ENCODE results near the gene ANKRD31. TPM values are rescaled to one million over a fixed set of nuclear protein-coding genes. Genes with fewer than 3 reads are reported as not detected.
"Not testable (repeated sequence)": the region's sequence is repeated elsewhere in the genome, so short reads cannot be mapped to it uniquely, and the experiment has no call there.

Gene ANKRD31
- total and polyA plus RNA-seq, 7 experiments from 2014 or later, result 0.22 to 1.6 (median 0.59) TPM

DNA sequence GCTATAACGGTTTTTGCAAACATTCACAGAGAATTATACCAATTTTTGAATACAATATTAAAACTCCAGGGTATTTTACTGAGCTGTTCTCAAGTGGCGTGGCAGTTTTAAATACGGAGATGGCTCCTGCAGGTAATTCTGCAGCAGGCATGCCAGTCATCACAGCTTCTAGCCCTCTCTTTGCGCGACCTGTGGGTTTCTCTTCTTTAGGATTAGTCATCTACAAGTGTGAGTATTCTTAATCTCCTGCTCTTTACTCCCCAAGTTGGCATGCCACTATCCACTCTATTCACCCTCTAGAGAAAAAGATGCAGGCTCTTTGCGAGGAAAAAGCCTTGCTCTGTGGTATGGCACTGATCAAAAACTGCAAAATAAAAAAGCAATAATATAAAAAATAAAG lies 43.9 kb downstream of the ANKRD31 start:
- Histone ChIP-seq H3K9me3 (ENCODE audit: control insufficient read depth in 2 of 3, low read length in 3 of 3) (no peaks in the 10 kb centered on the region), H3K4me3 (ENCODE audit: low read length) (no peak overlapping the region), H3K27me3 (ENCODE audit: control insufficient read depth in 2 of 2, insufficient read depth in 2 of 2, low read length in 2 of 2) (no peaks in the 10 kb centered on the region), H3K36me3 (ENCODE audit: control insufficient read depth in 2 of 3, insufficient read depth in 3 of 3, low read length in 3 of 3) (no peaks in the 10 kb centered on the region), H3K4me1 (ENCODE audit: control insufficient read depth in 2 of 2, insufficient read depth in 2 of 2, low read length in 2 of 2) (no peaks in the 10 kb centered on the region), H3K27ac (ENCODE audit: low read depth, low read length) (no peak overlapping the region)
- Mint-ChIP-seq H3K4me3 (no peak overlapping the region), H3K9me3 (no peaks in the 10 kb centered on the region), H3K27ac (no peak overlapping the region), H3K27me3 (no peaks in the 10 kb centered on the region), H3K4me1 (peaks cover 0 to 2% (median 0%) of the 10 kb centered on the region in 7 donors), H3K36me3 (peaks cover 0 to 4% (median 0%) of the 10 kb centered on the region in 5 donors)
- DNase-seq (no peak), ATAC-seq (no peak)
- ChIA-PET POLR2A (no interaction called here), CTCF (no interaction called here)
- intact Hi-C loops (cut with micrococcal nuclease), result no loop called here

DNA sequence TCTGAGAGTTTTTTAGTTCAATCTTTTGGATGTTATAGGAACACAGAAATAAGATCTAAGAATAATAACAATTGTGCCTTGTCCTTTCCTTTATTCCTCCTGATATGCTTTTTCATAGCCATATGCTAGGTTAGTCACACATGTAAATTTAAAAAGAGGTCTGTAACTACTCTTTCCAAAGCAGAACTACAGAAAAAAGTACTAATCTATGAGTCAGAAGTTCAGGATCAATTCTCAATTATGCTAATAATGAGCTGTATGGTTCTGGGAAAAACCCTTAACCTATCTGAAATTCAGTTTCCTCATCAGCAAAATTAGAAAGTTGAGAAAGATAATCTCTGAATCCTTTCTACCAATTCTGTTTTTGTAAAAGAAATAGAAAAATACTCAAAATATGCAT lies 44.4 kb downstream of the ANKRD31 start:
- DNase-seq (no peak), ATAC-seq (no peak)
- Histone ChIP-seq H3K9me3 (ENCODE audit: control insufficient read depth in 2 of 3, low read length in 3 of 3) (no peaks in the 10 kb centered on the region), H3K36me3 (ENCODE audit: control insufficient read depth in 2 of 3, insufficient read depth in 3 of 3, low read length in 3 of 3) (no peaks in the 10 kb centered on the region), H3K27ac (ENCODE audit: low read depth, low read length) (no peak overlapping the region), H3K4me3 (ENCODE audit: low read length) (no peak overlapping the region), H3K4me1 (ENCODE audit: control insufficient read depth in 2 of 2, insufficient read depth in 2 of 2, low read length in 2 of 2) (no peaks in the 10 kb centered on the region), H3K27me3 (ENCODE audit: control insufficient read depth in 2 of 2, insufficient read depth in 2 of 2, low read length in 2 of 2) (no peaks in the 10 kb centered on the region)
- CTCF ChIA-PET, result no interaction called here
- H3K27ac Mint-ChIP-seq, result no peak overlapping the region
- peaks cover 0 to 2% (median 0%) of the 10 kb centered on the region in 7 donors for H3K4me1 Mint-ChIP-seq
- no peaks in the 10 kb centered on the region for H3K27me3 Mint-ChIP-seq
- no peak overlapping the region for H3K4me3 Mint-ChIP-seq
- no peaks in the 10 kb centered on the region for H3K9me3 Mint-ChIP-seq
- intact Hi-C loops (cut with micrococcal nuclease), result no loop called here
- peaks cover 0 to 4% (median 0%) of the 10 kb centered on the region in 5 donors for H3K36me3 Mint-ChIP-seq
- POLR2A ChIA-PET, result no interaction called here

DNA sequence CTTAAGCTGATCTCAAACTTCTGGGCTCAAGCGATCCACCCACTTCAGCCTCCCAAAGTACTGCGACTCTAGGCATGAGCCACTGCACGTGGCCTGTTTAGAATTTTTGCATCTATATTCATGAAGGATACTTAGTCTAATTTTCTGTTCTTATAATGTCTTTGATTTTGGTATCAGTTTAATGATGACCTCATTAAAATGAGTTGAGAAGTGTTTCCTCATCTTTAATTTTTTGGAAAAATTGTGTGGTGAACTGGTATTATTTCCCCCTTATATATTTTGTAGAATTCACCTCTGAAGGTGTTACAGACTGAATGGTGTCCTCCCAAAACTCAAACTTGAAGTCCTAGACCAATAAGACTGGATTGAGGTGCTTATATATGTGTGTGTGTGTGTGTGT lies 46.5 kb downstream of the ANKRD31 start:
- no peaks in the 10 kb centered on the region for H3K36me3 ChIP-seq (ENCODE audit: control insufficient read depth in 2 of 3, insufficient read depth in 3 of 3, low read length in 3 of 3)
- H3K4me1 ChIP-seq (ENCODE audit: control insufficient read depth in 2 of 2, insufficient read depth in 2 of 2, low read length in 2 of 2), result no peaks in the 10 kb centered on the region
- no peaks in the 10 kb centered on the region for H3K9me3 Mint-ChIP-seq
- H3K27ac ChIP-seq (ENCODE audit: low read depth, low read length), result no peak overlapping the region
- no peaks in the 10 kb centered on the region for H3K27me3 Mint-ChIP-seq
- CTCF ChIA-PET, result no interaction called here
- H3K36me3 Mint-ChIP-seq, result no peaks in the 10 kb centered on the region
- peaks cover 0 to 2% (median 0%) of the 10 kb centered on the region in 7 donors for H3K4me1 Mint-ChIP-seq
- no peaks in the 10 kb centered on the region for H3K9me3 ChIP-seq (ENCODE audit: control insufficient read depth in 2 of 3, low read length in 3 of 3)
- no peak overlapping the region for H3K27ac Mint-ChIP-seq
- no peaks in the 10 kb centered on the region for H3K27me3 ChIP-seq (ENCODE audit: control insufficient read depth in 2 of 2, insufficient read depth in 2 of 2, low read length in 2 of 2)
- H3K4me3 ChIP-seq (ENCODE audit: low read length), result no peak overlapping the region
- POLR2A ChIA-PET, result interaction anchor here (1.1 kb wide), 1 partner anchor 10 kb away, joined by 3 read pairs; no protein-coding TSS in a partner anchor
- intact Hi-C loops (cut with micrococcal nuclease), result no loop called here
- DNase-seq (no peak), ATAC-seq (no peak)
- no peak overlapping the region for H3K4me3 Mint-ChIP-seq

DNA sequence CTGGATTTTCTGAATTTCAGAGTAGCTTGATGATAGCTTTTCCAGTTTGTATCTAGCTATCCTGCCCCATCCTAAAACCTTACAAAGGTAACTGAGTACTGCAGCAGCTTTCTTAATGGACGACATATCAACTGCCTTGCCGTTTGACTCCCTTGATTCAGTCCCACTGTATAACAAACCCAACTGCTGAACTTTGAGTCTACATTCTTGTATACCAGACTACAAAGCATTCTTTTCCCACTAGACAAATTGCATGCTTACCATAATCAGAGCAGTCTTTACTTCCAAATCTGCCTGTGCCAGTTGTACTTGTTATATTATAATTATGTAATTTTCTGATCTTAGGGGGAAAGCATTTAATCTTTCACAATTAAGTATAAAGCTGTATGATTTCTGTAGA lies 47.3 kb downstream of the ANKRD31 start:
- H3K9me3 ChIP-seq (ENCODE audit: control insufficient read depth in 2 of 3, low read length in 3 of 3), result no peaks in the 10 kb centered on the region
- ChIA-PET POLR2A (interaction anchor here (0.7 kb wide), 1 partner anchor 29 kb away, joined by 8 read pairs; no protein-coding TSS in a partner anchor), CTCF (interaction anchor here (0.5 to 0.6 kb wide), 3 partner anchors 13 to 1149 kb away, joined by 3 to 5 read pairs (median 4); no protein-coding TSS in a partner anchor)
- Mint-ChIP-seq H3K36me3 (peaks cover 0 to 3% (median 0%) of the 10 kb centered on the region in 5 donors), H3K4me3 (no peak overlapping the region), H3K27ac (no peak overlapping the region), H3K9me3 (peaks cover 0 to 3% (median 0%) of the 10 kb centered on the region in 11 donors), H3K27me3 (no peaks in the 10 kb centered on the region), H3K4me1 (peaks cover 0 to 2% (median 0%) of the 10 kb centered on the region in 7 donors)
- no peaks in the 10 kb centered on the region for H3K4me1 ChIP-seq (ENCODE audit: control insufficient read depth in 2 of 2, insufficient read depth in 2 of 2, low read length in 2 of 2)
- H3K4me3 ChIP-seq (ENCODE audit: low read length), result no peak overlapping the region
- no peaks in the 10 kb centered on the region for H3K27me3 ChIP-seq (ENCODE audit: control insufficient read depth in 2 of 2, insufficient read depth in 2 of 2, low read length in 2 of 2)
- no peaks in the 10 kb centered on the region for H3K36me3 ChIP-seq (ENCODE audit: control insufficient read depth in 2 of 3, insufficient read depth in 3 of 3, low read length in 3 of 3)
- ATAC-seq, result no peak
- intact Hi-C loops (cut with micrococcal nuclease), result no loop called here
- no peak overlapping the region for H3K27ac ChIP-seq (ENCODE audit: low read depth, low read length)
- no peak for DNase-seq

DNA sequence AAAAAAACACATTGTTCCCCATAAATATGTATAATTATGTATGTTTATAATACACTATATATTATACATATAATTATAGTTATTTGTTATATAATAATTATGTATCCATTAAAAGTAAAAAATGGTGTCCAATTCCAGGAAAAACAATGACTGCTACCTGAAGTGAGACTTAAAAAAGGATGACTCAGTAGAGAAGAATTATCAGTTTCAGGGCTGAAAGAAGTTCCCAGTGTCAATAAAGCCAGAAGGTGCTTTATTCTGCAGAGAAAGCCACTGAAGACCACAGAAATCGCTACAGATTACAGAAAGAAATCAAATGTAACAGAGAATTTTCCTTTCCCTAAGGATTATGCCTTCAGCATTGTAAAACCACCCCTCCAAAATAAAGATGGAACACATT lies 50.9 kb downstream of the ANKRD31 start:
- Histone ChIP-seq H3K27ac (ENCODE audit: low read depth, low read length) (no peak overlapping the region), H3K9me3 (ENCODE audit: control insufficient read depth in 2 of 3, low read length in 3 of 3) (no peaks in the 10 kb centered on the region), H3K4me3 (ENCODE audit: low read length) (no peak overlapping the region), H3K36me3 (ENCODE audit: control insufficient read depth in 2 of 3, insufficient read depth in 3 of 3, low read length in 3 of 3) (no peaks in the 10 kb centered on the region), H3K27me3 (ENCODE audit: control insufficient read depth in 2 of 2, insufficient read depth in 2 of 2, low read length in 2 of 2) (no peaks in the 10 kb centered on the region), H3K4me1 (ENCODE audit: control insufficient read depth in 2 of 2, insufficient read depth in 2 of 2, low read length in 2 of 2) (no peaks in the 10 kb centered on the region)
- DNase-seq (no peak), ATAC-seq (no peak)
- Mint-ChIP-seq H3K4me1 (peaks cover 0 to 9% (median 6%) of the 10 kb centered on the region in 7 donors), H3K4me3 (no peak overlapping the region), H3K9me3 (peaks cover 0 to 11% (median 3%) of the 10 kb centered on the region in 11 donors), H3K27me3 (no peaks in the 10 kb centered on the region), H3K36me3 (peaks cover 0 to 8% (median 5%) of the 10 kb centered on the region in 5 donors), H3K27ac (no peak overlapping the region)
- ChIA-PET POLR2A (no interaction called here), CTCF (no interaction called here)
- intact Hi-C loops (cut with micrococcal nuclease), result loop anchor here in 1 of 2 donors (2.0 kb wide), 1 partner anchor 15 kb away; no protein-coding TSS in a partner anchor

DNA sequence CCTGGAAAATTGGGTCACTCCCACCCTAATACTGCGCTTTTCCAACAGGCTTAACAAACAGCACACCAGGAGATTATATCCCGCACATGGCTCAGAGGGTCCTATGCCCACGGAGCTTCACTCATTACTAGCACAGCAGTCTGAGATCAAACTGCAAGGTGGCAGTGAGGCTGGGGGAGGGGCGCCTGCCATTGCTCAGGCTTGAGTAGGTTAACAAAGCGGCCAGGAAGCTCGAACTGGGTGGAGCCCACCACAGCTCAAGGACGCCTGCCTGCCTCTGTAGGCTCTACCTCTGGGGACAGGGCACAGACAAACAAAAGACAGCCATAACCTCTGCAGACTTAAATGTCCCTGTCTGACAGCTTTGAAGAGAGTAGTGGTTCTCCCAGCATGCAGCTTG lies 60.7 kb downstream of the ANKRD31 start:
- H3K4me1 ChIP-seq (ENCODE audit: control insufficient read depth in 2 of 2, insufficient read depth in 2 of 2, low read length in 2 of 2); intact Hi-C loops (cut with micrococcal nuclease); H3K27me3 ChIP-seq (ENCODE audit: control insufficient read depth in 2 of 2, insufficient read depth in 2 of 2, low read length in 2 of 2); H3K4me1 Mint-ChIP-seq; ATAC-seq; H3K36me3 ChIP-seq (ENCODE audit: control insufficient read depth in 2 of 3, insufficient read depth in 3 of 3, low read length in 3 of 3); H3K4me3 Mint-ChIP-seq; H3K27ac ChIP-seq (ENCODE audit: low read depth, low read length); DNase-seq; H3K9me3 ChIP-seq (ENCODE audit: control insufficient read depth in 2 of 3, low read length in 3 of 3); H3K4me3 ChIP-seq (ENCODE audit: low read length); CTCF ChIA-PET; H3K27me3 Mint-ChIP-seq: not testable (repeated sequence)
- H3K27ac Mint-ChIP-seq, result peak overlapping the region in 1 of 9 donors; percentile 8
- H3K36me3 Mint-ChIP-seq, result peaks cover under 1 to 45% (median 12%) of the 10 kb centered on the region in 5 donors
- POLR2A ChIA-PET, result interaction anchor here (1.0 kb wide), 1 partner anchor 84 kb away, joined by 3 read pairs; no protein-coding TSS in a partner anchor
- peaks cover 0 to 40% (median 15%) of the 10 kb centered on the region in 11 donors for H3K9me3 Mint-ChIP-seq

DNA sequence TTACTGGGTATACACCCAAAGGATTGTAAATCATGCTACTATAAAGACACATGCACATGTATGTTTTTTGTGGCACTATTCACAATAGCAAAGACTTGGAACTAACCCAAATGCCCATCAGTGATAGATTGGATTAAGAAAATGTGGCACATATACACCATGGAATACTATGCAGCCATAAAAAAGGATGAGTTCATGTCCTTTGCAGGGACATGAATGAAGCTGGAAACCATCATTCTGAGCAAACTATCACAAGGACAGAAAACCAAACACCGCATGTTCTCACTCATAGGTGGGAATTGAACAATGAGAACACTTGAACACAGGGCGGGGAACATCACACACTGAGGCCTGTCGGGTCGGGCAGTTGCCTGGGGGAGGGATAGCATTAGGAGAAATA lies 61.8 kb downstream of the ANKRD31 start:
- POLR2A ChIA-PET, result interaction anchor here (1.0 kb wide), 1 partner anchor 83 kb away, joined by 3 read pairs; no protein-coding TSS in a partner anchor
- peaks cover 0 to 43% (median 11%) of the 10 kb centered on the region in 5 donors for H3K36me3 Mint-ChIP-seq

More for the DNA sequence above, 61.8 kb downstream of the ANKRD31 start:
- ATAC-seq; H3K36me3 ChIP-seq (ENCODE audit: control insufficient read depth in 2 of 3, insufficient read depth in 3 of 3, low read length in 3 of 3); H3K9me3 ChIP-seq (ENCODE audit: control insufficient read depth in 2 of 3, low read length in 3 of 3); H3K4me1 ChIP-seq (ENCODE audit: control insufficient read depth in 2 of 2, insufficient read depth in 2 of 2, low read length in 2 of 2); H3K4me3 ChIP-seq (ENCODE audit: low read length); DNase-seq; H3K4me1 Mint-ChIP-seq; H3K27me3 ChIP-seq (ENCODE audit: control insufficient read depth in 2 of 2, insufficient read depth in 2 of 2, low read length in 2 of 2); H3K27me3 Mint-ChIP-seq; H3K27ac ChIP-seq (ENCODE audit: low read depth, low read length); CTCF ChIA-PET; H3K27ac Mint-ChIP-seq; intact Hi-C loops (cut with micrococcal nuclease); H3K4me3 Mint-ChIP-seq: not testable (repeated sequence)
- H3K9me3 Mint-ChIP-seq, result peaks cover 0 to 40% (median 15%) of the 10 kb centered on the region in 11 donors

Data from naive thymus-derived CD4-positive, alpha-beta T cell (primary cell).